HG02943 (cell line): Measurements from ENCODE around the gene FAM217B.

Experiments used
- ATAC-seq: cut with Tn5 transposase; IDR thresholded peaks from one replicate; pipeline ENCODE4 v1.9.1; 2021; ENCODE audit warnings: mild to moderate bottlenecking, low read depth, moderate library complexity; ENCODE audit not compliant: unreplicated experiment

FAM217B gene

GRCh38 chr20:59971428-59971827 is 31.2 kb downstream of the FAM217B start:
- no peak for ATAC-seq

DNA sequence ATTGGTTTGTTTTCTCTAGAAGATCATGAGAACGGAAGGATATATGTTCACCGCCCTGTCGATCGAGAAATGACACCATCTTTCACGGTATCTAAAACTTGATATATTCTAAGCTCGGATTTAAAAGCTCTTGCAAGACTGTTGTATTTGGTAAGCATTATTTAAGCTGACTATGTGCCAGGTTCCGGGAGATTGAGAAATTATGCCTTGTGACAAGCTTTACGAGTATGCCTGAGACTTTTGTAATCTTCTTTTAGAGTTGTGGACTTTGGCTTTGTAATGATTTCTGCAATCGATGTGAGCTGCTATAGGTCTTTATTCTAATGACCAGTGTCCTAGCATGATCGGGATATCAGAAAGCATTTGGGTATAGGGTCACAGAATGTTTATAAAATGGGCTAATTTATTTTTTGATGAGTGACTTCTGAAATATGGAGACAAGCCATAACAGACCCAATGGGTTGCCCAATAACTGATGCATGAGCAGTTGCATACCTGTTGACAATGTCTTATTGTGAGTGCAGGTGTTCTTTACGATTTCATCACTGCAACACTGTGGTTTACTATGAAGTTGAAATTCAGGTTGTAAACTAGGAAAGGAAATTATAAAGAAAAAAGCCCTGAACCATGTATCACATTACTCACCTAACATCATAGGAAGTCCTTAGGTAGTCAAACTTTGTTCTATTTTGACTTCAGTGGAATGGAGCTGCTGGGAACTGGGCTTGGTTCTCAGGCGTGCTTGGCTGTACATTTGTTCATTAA is 32.0 kb downstream of the FAM217B start:
- no peak for ATAC-seq

DNA sequence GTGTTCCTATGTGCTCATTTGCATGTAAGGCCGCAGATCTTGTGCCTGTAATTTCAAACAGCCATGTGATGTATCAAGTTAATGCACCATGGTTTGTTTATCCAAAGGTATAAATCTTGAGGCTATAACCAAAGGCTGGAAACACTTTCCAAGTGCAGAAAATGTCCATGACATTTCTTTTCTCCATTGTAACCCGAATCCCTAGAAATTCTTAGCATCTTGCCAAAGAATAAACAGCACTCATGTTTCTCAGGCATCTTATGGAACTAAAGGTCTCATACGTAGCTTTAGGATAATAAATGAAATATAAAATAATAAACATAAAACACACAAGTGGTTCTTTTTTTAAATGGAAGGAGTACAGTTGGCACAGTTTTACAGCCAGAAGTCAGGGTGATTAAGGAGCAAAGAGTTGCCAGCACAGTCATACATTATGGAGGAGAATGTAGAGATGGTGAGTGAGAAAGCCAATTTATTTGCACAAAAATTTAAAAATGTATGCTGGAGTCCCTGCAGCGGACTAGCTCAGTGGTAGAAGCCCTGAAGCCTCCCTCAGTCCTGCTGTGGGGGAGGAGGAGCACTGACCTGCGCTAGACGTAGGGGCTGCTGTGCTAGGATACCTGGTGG is 36.1 kb downstream of the FAM217B start:
- ATAC-seq, result no peak

- ATAC-seq, result no peak
Measured at GRCh38 chr20:59977086-59977485, 36.9 kb downstream of the FAM217B start.

GRCh38 chr20:59983076-59983475 is 42.9 kb downstream of the FAM217B start:
- ATAC-seq, result no peak

DNA sequence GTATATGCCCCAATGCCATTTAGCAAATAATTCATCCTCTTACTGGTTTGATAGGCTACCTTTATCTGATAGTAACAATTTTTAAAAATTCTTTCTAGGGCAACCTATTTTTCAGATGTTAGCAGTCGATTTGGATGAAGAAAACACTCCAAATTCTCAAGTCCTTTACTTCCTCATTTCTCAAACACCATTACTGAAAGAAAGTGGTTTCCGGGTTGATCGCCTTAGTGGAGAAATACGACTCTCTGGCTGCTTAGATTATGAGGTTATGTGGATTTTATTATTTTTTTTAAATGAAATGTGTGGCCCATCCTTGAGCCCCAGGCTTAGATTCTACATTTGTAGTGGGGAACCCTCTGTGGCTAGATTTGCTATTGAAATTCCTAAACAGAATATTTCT is 44.4 kb downstream of the FAM217B start:
- no peak for ATAC-seq

DNA sequence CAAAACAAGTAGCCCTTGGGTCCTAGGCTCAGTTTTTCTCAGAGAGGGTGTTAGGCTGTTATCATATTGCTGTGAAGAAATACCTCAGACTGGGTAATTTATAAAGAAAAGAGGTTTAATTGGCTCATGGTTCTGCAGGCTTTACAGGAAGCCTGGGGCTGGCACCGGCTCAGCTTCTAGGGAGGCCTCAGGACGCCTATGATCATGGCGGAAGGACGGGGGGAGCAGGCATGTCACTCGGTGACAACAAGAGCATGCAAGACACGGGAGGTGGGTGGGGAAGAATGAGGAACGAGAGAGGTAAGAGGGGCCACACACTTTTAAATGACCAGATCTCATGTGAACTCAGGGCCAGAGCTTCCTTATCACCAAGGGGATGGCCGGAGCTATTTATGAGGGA is 45.0 kb downstream of the FAM217B start:
- ATAC-seq, result no peak

GRCh38 chr20:59985864-59986263 is 45.7 kb downstream of the FAM217B start:
- no peak for ATAC-seq

DNA sequence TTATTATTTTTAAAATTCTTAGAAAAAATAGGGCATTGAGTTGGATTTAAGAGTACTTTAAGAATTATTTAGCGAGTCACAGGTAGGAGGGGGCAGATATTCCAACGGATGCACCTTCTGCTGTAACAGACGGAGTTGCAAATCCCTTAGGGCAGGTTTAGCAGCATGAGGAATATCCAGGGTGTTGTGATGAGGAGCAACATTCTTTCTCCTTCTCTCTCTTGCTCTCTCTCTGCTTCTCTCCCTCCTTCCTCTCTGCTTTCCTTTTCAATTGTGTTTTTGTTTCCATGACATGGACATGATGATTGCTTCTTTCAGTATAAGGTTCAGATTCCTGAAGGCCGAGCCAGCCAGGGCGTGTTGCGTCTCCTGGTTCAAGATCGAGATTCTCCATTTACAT is 46.9 kb downstream of the FAM217B start:
- no peak for ATAC-seq

DNA sequence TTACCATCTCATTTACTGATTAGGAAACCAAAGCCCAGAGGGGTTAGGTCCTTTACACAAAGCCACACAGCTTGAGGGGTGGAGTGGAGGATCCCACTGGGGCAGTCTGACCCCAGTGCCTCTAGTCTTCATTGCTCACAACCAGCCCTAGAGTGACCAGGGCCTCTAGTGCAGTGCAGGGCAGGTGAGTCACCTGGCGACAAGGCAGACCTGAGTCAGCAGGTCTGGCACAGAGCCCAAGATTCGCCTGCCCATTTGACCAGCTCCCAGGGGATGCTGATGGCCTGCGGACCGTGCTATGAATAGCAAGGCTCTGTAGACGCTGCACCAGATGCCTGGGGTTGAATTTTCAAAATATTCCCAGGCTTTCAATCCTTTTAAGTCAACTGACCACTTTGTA is 48.0 kb downstream of the FAM217B start:
- ATAC-seq, result no peak

- ATAC-seq, result no peak
Measured at GRCh38 chr20:59992526-59993084, 52.4 kb downstream of the FAM217B start.

- no peak for ATAC-seq
Measured at GRCh38 chr20:59993736-59994430, 53.7 kb downstream of the FAM217B start.

GRCh38 chr20:59994697-59995122 is 54.5 kb downstream of the FAM217B start:
- ATAC-seq, result no peak

- no peak for ATAC-seq
Measured at GRCh38 chr20:59996108-59996507, 55.9 kb downstream of the FAM217B start.

GRCh38 chr20:59997896-59998295 is 57.7 kb downstream of the FAM217B start:
- no peak for ATAC-seq
